ENCODE results near the gene ARMC8.
"Not testable (repeated sequence)": the region's sequence is repeated elsewhere in the genome, so short reads cannot be mapped to it uniquely, and the experiment has no call there.

Gene ARMC8

DNA sequence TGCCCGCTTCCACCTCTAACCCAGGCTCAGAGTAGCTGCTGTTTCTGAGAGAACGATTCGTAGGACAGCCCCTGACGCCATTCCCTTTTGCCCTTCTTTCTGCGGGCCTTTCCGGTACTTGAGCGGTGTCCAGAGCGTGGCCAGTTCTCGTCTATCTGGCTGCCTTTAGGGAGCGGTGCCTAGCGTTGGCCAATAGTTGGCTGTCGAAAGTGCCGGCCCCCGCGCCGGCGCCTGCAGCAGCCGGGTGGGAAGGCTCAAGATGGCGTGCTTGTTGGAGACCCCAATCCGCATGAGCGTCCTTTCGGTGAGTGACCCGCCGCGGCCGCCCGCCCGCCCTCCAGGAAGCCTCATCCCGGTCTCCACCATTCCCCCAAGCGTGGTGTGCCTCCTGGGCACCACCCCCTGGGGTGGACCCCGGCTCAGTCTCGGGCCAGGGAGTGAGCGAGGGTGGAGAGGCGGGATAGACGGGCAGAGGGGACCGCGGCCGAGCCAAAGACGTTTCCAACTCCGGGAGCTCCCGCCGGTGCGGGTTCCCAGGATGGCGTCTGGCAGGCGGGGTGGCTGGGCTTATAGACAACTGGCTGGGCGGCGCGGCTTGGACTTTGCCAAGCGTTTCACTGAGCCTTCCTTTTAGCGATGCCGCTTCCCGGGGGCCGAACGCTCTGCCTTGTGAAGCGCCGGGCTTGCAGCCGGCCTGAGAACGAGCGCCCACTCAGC, at the start of gene ARMC8:
Gene ARMC8, plus strand, starts transcription at position 6 of the 717 bp plus-strand sequence. Its CDS starts 254 bp downstream, at position 260.
- H3K27ac ChIP-seq (ENCODE audit: low read length) = peak within 1 kb of the TSS; percentile 96
- H3K4me3 ChIP-seq (ENCODE audit: low read length) = peak within 1 kb of the TSS; percentile 86
- H3K9me3 ChIP-seq (ENCODE audit: insufficient read depth, low read depth, low read length) = no peaks in the 10 kb centered on the region
- H3K36me3 ChIP-seq (ENCODE audit: insufficient read depth, low read depth, low read length) = peaks cover 27% of the 10 kb centered on the region
- peaks cover 11% of the 10 kb centered on the region for H3K4me1 ChIP-seq (ENCODE audit: insufficient read depth, low read length)
- peaks cover 23% of the 10 kb centered on the region for H3K27me3 ChIP-seq (ENCODE audit: insufficient read depth, low read length)
- H3K9ac ChIP-seq (ENCODE audit: low read depth, low read length) = peak within 1 kb of the TSS; percentile 99

DNA sequence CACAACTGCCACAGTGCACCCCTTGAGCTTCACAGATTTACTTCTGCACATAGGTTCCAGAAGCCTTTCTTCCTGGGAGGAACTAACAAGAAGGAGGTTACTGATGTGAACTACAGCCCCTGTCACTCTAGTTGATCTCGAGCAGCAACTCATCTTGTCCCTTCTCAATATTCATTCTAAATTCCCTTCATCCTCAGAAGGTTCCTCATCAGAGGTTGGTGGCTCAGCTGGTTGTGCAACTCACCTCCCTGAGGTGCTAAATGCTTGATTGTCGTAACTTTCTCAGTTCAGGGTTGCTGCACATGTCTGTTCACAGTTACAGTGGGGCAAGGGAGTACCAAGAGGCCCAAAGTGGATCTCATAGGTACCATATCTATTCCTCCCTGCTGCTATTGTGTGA, 49.2 kb upstream of the ARMC8 start:
- Histone ChIP-seq H3K4me1 (ENCODE audit: insufficient read depth, low read length) (no peaks in the 10 kb centered on the region), H3K27ac (ENCODE audit: low read length) (no peak overlapping the region), H3K9ac (ENCODE audit: low read depth, low read length) (no peak overlapping the region), H3K36me3 (ENCODE audit: insufficient read depth, low read depth, low read length) (no peaks in the 10 kb centered on the region), H3K27me3 (ENCODE audit: insufficient read depth, low read length) (no peaks in the 10 kb centered on the region), H3K4me3 (ENCODE audit: low read length) (no peak overlapping the region), H3K9me3 (ENCODE audit: insufficient read depth, low read depth, low read length) (no peaks in the 10 kb centered on the region)

DNA sequence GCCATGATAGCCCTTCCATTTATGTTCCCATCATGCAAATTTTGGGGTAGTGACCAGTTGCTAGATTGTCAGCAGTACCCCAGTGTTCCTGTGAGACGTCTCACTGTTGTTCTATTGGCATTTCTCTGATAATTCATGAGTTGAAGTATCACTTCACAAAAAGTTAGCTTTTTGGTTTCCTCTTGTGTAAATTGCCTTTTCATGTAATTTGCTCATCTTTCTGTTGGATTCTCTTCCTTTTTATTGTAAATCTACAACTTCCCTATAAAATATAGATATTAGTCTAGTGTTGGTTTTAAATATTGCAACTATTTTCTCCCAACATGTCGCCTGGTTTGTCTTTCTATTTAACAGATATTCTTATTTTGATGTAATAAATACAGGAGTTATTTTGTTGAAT, 47.4 kb upstream of the ARMC8 start:
- Histone ChIP-seq H3K27ac (ENCODE audit: low read length) (no peak overlapping the region), H3K36me3 (ENCODE audit: insufficient read depth, low read depth, low read length) (no peaks in the 10 kb centered on the region), H3K9me3 (ENCODE audit: insufficient read depth, low read depth, low read length) (no peaks in the 10 kb centered on the region), H3K4me1 (ENCODE audit: insufficient read depth, low read length) (no peaks in the 10 kb centered on the region), H3K27me3 (ENCODE audit: insufficient read depth, low read length) (no peaks in the 10 kb centered on the region), H3K4me3 (ENCODE audit: low read length) (no peak overlapping the region), H3K9ac (ENCODE audit: low read depth, low read length) (no peak overlapping the region)

- Histone ChIP-seq H3K36me3 (ENCODE audit: insufficient read depth, low read depth, low read length) (no peaks in the 10 kb centered on the region), H3K27me3 (ENCODE audit: insufficient read depth, low read length) (no peaks in the 10 kb centered on the region), H3K9ac (ENCODE audit: low read depth, low read length) (no peak overlapping the region), H3K4me1 (ENCODE audit: insufficient read depth, low read length) (no peaks in the 10 kb centered on the region), H3K4me3 (ENCODE audit: low read length) (no peak overlapping the region), H3K9me3 (ENCODE audit: insufficient read depth, low read depth, low read length) (no peaks in the 10 kb centered on the region), H3K27ac (ENCODE audit: low read length) (no peak overlapping the region)
These were observed 46.2 kb upstream of the ARMC8 start for GRCh38 chr3:138140940-138141339.

DNA sequence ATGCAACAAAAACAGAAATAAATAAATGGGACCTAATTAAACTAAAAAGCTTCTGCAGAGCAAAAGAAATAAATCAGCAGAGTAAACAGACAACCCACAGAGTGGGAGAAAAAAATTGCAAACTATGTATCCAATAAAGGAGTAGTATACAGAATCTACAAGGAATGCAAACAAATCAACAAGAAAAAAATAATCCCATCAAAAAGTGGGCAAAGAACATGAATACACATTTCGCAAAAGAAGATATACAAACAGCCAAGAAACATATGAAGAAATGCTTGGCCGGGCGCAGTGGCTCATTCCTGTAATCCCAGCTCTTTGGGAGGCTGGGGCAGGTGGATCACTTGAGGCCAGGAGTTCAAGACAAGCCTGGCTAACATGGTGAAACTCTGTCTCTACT, 44.9 kb upstream of the ARMC8 start:
- H3K9me3 ChIP-seq (ENCODE audit: insufficient read depth, low read depth, low read length); H3K27ac ChIP-seq (ENCODE audit: low read length); H3K36me3 ChIP-seq (ENCODE audit: insufficient read depth, low read depth, low read length); H3K4me1 ChIP-seq (ENCODE audit: insufficient read depth, low read length); H3K27me3 ChIP-seq (ENCODE audit: insufficient read depth, low read length); H3K4me3 ChIP-seq (ENCODE audit: low read length); H3K9ac ChIP-seq (ENCODE audit: low read depth, low read length): not testable (repeated sequence)

DNA sequence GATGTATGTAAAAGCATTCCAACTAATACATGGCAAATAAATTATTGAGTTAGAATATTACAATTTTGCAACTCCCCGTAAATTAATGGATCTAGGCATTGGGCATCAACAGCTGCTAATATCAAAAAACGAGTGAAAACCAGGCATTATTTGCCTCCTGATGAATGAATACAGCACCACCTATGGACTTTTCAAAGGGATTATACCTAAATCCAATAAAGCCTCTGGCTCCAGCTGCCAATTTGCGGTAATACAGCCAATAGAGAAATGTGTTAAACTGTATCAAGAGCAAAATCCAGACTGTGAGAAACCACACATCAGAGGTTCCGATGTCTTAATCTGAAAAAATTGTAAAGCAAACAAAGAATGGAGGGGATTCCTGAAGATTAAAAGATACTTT, 38.6 kb upstream of the ARMC8 start:
- no peaks in the 10 kb centered on the region for H3K9me3 ChIP-seq (ENCODE audit: insufficient read depth, low read depth, low read length)
- no peak overlapping the region for H3K9ac ChIP-seq (ENCODE audit: low read depth, low read length)
- no peak overlapping the region for H3K4me3 ChIP-seq (ENCODE audit: low read length)
- H3K4me1 ChIP-seq (ENCODE audit: insufficient read depth, low read length) = no peaks in the 10 kb centered on the region
- no peaks in the 10 kb centered on the region for H3K27me3 ChIP-seq (ENCODE audit: insufficient read depth, low read length)
- no peaks in the 10 kb centered on the region for H3K36me3 ChIP-seq (ENCODE audit: insufficient read depth, low read depth, low read length)
- no peak overlapping the region for H3K27ac ChIP-seq (ENCODE audit: low read length)

DNA sequence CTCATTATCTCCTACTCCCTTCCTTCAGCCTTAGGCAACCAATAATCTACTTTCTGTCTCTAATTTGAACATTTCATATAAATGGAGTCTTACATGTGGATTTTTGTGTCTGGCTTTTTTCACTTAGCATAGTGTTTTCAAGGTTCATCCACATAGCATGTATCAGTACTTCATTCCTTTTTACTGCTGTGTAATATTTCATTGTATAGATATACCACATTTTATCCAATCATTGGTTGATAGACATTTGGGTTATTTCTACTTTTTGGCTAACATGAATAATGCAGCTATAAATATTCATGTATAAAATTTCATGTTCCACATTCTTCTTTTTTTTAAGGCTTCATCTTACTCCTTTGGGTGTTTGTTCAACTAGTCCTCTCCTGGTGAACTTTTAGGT, 32.6 kb upstream of the ARMC8 start:
- Histone ChIP-seq H3K9ac (ENCODE audit: low read depth, low read length) (no peak overlapping the region), H3K27me3 (ENCODE audit: insufficient read depth, low read length) (no peaks in the 10 kb centered on the region), H3K4me3 (ENCODE audit: low read length) (no peak overlapping the region), H3K36me3 (ENCODE audit: insufficient read depth, low read depth, low read length) (no peaks in the 10 kb centered on the region), H3K9me3 (ENCODE audit: insufficient read depth, low read depth, low read length) (peaks cover 7% of the 10 kb centered on the region; the same call in 1 of the 2 replicates), H3K27ac (ENCODE audit: low read length) (no peak overlapping the region), H3K4me1 (ENCODE audit: insufficient read depth, low read length) (no peaks in the 10 kb centered on the region)

DNA sequence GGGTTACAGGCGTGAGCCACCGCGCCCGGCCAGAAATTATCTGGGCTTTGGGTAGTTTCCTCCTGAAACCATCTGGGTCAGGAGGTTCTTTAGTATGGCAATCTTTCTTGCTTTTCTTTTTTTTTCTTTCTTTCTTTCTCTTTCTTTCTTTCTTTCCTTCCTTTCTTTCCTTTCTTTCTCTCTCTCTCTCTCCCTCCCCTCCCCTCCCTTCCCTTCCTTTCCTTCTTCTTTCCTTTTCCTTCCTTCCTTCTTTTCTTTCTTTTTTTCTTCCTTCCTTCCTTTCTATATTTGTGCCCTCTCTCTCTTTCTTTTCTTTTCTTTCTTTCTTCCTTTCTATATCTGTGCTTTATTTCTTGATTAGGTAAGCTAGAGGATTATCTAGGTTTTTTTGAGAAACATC, 29.4 kb upstream of the ARMC8 start:
- Histone ChIP-seq H3K9me3 (ENCODE audit: insufficient read depth, low read depth, low read length) (peaks cover 7% of the 10 kb centered on the region; the same call in 1 of the 2 replicates), H3K9ac (ENCODE audit: low read depth, low read length) (no peak overlapping the region), H3K4me1 (ENCODE audit: insufficient read depth, low read length) (no peaks in the 10 kb centered on the region), H3K4me3 (ENCODE audit: low read length) (no peak overlapping the region), H3K27me3 (ENCODE audit: insufficient read depth, low read length) (no peaks in the 10 kb centered on the region), H3K27ac (ENCODE audit: low read length) (no peak overlapping the region), H3K36me3 (ENCODE audit: insufficient read depth, low read depth, low read length) (peaks cover 24% of the 10 kb centered on the region)

GRCh38 chr3:138165061-138165460, 22.0 kb upstream of the ARMC8 start:
- H3K9me3 ChIP-seq (ENCODE audit: insufficient read depth, low read depth, low read length) = no peaks in the 10 kb centered on the region
- H3K36me3 ChIP-seq (ENCODE audit: insufficient read depth, low read depth, low read length) = peaks cover 87% of the 10 kb centered on the region
- no peak overlapping the region for H3K4me3 ChIP-seq (ENCODE audit: low read length)
- H3K4me1 ChIP-seq (ENCODE audit: insufficient read depth, low read length) = no peaks in the 10 kb centered on the region
- H3K9ac ChIP-seq (ENCODE audit: low read depth, low read length) = no peak overlapping the region
- H3K27ac ChIP-seq (ENCODE audit: low read length) = no peak overlapping the region
- no peaks in the 10 kb centered on the region for H3K27me3 ChIP-seq (ENCODE audit: insufficient read depth, low read length)

DNA sequence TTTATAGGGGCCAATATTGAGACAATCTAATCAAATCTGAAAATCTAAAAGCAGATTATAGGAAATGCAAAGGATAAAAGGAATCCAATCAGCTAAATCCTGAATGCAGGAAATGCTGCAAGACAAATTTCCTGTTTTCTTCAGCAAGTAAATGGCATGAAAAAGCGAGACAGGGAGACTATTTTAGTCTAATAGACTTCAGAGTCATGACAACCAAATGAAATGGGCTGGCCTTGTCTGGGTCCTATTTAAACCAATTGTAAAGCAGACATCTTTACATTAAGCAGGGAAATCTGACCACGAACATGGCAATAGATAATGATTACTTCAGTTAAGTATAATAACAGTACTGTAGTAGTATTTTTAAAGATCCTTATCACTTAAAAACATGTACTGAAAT, 14.5 kb upstream of the ARMC8 start:
- H3K27ac ChIP-seq (ENCODE audit: low read length) = no peak overlapping the region
- no peaks in the 10 kb centered on the region for H3K9me3 ChIP-seq (ENCODE audit: insufficient read depth, low read depth, low read length)
- H3K4me3 ChIP-seq (ENCODE audit: low read length) = no peak overlapping the region
- H3K36me3 ChIP-seq (ENCODE audit: insufficient read depth, low read depth, low read length) = peaks cover 49% of the 10 kb centered on the region
- no peaks in the 10 kb centered on the region for H3K27me3 ChIP-seq (ENCODE audit: insufficient read depth, low read length)
- 0 out of 2 replicates have a peak, but pooled peaks cover 4% of the 10 kb centered on the region for H3K4me1 ChIP-seq (ENCODE audit: insufficient read depth, low read length)
- no peak overlapping the region for H3K9ac ChIP-seq (ENCODE audit: low read depth, low read length)

DNA sequence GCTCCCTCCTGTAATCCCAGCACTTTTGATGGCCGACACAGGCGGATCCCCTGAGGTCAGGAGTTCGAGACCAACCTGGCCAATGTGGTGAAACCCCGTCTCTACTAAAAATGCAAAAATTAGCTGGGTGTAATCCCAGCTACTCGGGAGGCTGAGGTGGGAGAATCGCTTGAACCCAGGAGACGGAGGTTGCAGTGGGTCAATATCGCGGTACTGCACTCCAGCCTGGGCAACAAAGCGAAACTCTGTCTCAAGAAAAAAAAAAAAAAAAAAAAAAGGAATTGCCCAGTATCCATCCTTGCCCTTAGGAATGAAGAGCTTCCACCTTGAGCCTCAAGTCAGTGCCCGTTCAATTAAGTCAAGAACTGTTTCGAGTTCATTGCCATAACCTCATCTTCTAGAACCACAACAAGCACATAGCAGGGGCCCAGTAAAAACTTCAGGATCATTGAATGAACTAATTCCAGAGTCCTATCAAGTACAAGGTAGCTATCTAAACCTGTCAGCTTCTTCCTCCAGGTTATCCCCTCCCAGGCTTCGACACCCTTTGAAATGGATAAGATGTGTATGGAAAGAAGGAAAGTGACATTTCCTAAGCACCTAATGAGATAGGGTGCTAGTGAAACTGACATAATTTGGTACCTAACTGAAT, 13.2 kb upstream of the ARMC8 start:
- Histone ChIP-seq H3K4me1 (ENCODE audit: insufficient read depth, low read length) (0 out of 2 replicates have a peak, but pooled peaks cover 4% of the 10 kb centered on the region), H3K27ac (ENCODE audit: low read length) (no peak overlapping the region)

More for the DNA sequence above, 13.2 kb upstream of the ARMC8 start:
- Histone ChIP-seq H3K9ac (ENCODE audit: low read depth, low read length) (peak overlapping the region; percentile 89), H3K27me3 (ENCODE audit: insufficient read depth, low read length) (no peaks in the 10 kb centered on the region), H3K4me3 (ENCODE audit: low read length) (peak overlapping the region; percentile 80), H3K9me3 (ENCODE audit: insufficient read depth, low read depth, low read length) (no peaks in the 10 kb centered on the region), H3K36me3 (ENCODE audit: insufficient read depth, low read depth, low read length) (peaks cover 40% of the 10 kb centered on the region)

Measured in iPS-20b (cell line).